Lower lobe of right lung (tissue), 2 donors: ENCODE data around the gene SLC9A6. TPM values are rescaled to one million over a fixed set of nuclear protein-coding genes. Genes with fewer than 3 reads are reported as not detected.

Source experiments
- ATAC-seq, 2 donors: fragments of 200-7000 bp; cut with Tn5 transposase; one replicate each; pipeline ENCODE4 v1.9.1; 2020 to 2022; ENCODE audit warnings: mild to moderate bottlenecking in 2 of 2, moderate library complexity in 2 of 2
- DNase-seq: peaks from one replicate; pipeline ENCODE4 v3.0.0-alpha.2; 2020
- H3K27ac ChIP-seq: fragments of 200-600 bp; one replicate; pipeline ENCODE4 v1.8.0; 2022
- H3K27me3 ChIP-seq: fragments of 200-600 bp; one replicate; pipeline ENCODE4 v1.8.0; 2022; ENCODE audit warnings: low read depth
- H3K36me3 ChIP-seq: fragments of 200-600 bp; one replicate; pipeline ENCODE4 v1.8.0; 2022; ENCODE audit warnings: mild to moderate bottlenecking
- H3K4me1 ChIP-seq: fragments of 200-600 bp; one replicate; pipeline ENCODE4 v1.8.0; 2022
- H3K4me3 ChIP-seq: fragments of 200-600 bp; one replicate; pipeline ENCODE4 v1.8.0; 2022; ENCODE audit warnings: mild to moderate bottlenecking
- H3K9me3 ChIP-seq: fragments of 200-600 bp; one replicate; pipeline ENCODE4 v1.8.0; 2022
- CTCF ChIP-seq: fragments of 200-600 bp; IDR thresholded peaks from one replicate; pipeline ENCODE4 v1.8.0; 2022; ENCODE audit warnings: antibody characterized with exemption, mild to moderate bottlenecking
- intact Hi-C: fragments of 100-400 bp; cut with DNase I; formaldehyde crosslinking; loops from one replicate; pipeline ENCODE4 v1.11.0; 2022
- total RNA-seq: library from RNA; stranded (reverse); fragmentation: NEBNext Ultra II Directional; extraction: Animal tissue kit (Norgen Biotek cat#: 25700); gene quantifications from one replicate; pipeline ENCODE4 v1.2.1, GENCODE V29; 2021
- donor health status: DM: no; HTN: yes; CAD: no; lungs with severe emphysema.

The SLC9A6 gene
- total RNA-seq, 1 donor from 2014 or later, result 18.0 TPM

- H3K9me3 ChIP-seq, result no peaks in the 10 kb centered on the region
- no peak for TF ChIP-seq CTCF
- no peaks in the 10 kb centered on the region for H3K27me3 ChIP-seq
- intact Hi-C loops, result no loop called here
- DNase-seq (peak; percentile 49), ATAC-seq (peak; percentile 43 to 61)
- H3K4me3 ChIP-seq, result no peak overlapping the region
- H3K27ac ChIP-seq, result peak overlapping the region; percentile 31
- no peaks in the 10 kb centered on the region for H3K4me1 ChIP-seq
- H3K36me3 ChIP-seq, result no peaks in the 10 kb centered on the region
These were observed 78.3 kb downstream of the SLC9A6 start for GRCh38 chrX:136063340-136064079.

- no peak for TF ChIP-seq CTCF
- Histone ChIP-seq H3K36me3 (no peaks in the 10 kb centered on the region), H3K9me3 (no peaks in the 10 kb centered on the region), H3K4me3 (no peak overlapping the region), H3K4me1 (no peaks in the 10 kb centered on the region), H3K27me3 (no peaks in the 10 kb centered on the region), H3K27ac (peak overlapping the region; percentile 46)
- ATAC-seq, result no peak
- no peak for DNase-seq
- intact Hi-C loops, result no loop called here
These were observed 79.4 kb downstream of the SLC9A6 start for GRCh38 chrX:136064661-136065043.

GRCh38 chrX:136065044-136065671 lies 79.9 kb downstream of the SLC9A6 start:
- ATAC-seq (peak; percentile 51 to 54), DNase-seq (peak; percentile 50)
- Histone ChIP-seq H3K4me1 (no peaks in the 10 kb centered on the region), H3K4me3 (no peak overlapping the region), H3K27me3 (no peaks in the 10 kb centered on the region), H3K9me3 (no peaks in the 10 kb centered on the region), H3K27ac (peak overlapping the region; percentile 46), H3K36me3 (no peaks in the 10 kb centered on the region)
- intact Hi-C loops, result no loop called here
- TF ChIP-seq CTCF, result no peak

GRCh38 chrX:136067097-136067496 lies 81.9 kb downstream of the SLC9A6 start:
- Histone ChIP-seq H3K4me3 (no peak overlapping the region), H3K4me1 (no peaks in the 10 kb centered on the region), H3K36me3 (no peaks in the 10 kb centered on the region), H3K27ac (no peak overlapping the region), H3K27me3 (no peaks in the 10 kb centered on the region), H3K9me3 (no peaks in the 10 kb centered on the region)
- DNase-seq (no peak), ATAC-seq (no peak)
- intact Hi-C loops, result no loop called here
- TF ChIP-seq CTCF, result no peak

GRCh38 chrX:136067966-136068365 lies 82.7 kb downstream of the SLC9A6 start:
- H3K27me3 ChIP-seq, result no peaks in the 10 kb centered on the region
- ATAC-seq, result no peak
- H3K36me3 ChIP-seq, result no peaks in the 10 kb centered on the region
- H3K27ac ChIP-seq, result no peak overlapping the region
- no peaks in the 10 kb centered on the region for H3K9me3 ChIP-seq
- no peak for DNase-seq
- TF ChIP-seq CTCF, result no peak
- no peak overlapping the region for H3K4me3 ChIP-seq
- no peaks in the 10 kb centered on the region for H3K4me1 ChIP-seq
- intact Hi-C loops, result no loop called here
